ENCODE results near the gene WDR7. TPM values are rescaled to one million over a fixed set of nuclear protein-coding genes. Genes with fewer than 3 reads are reported as not detected.

WDR7 gene
- total RNA-seq, 1 donor from 2014 or later = 29.3 TPM

GRCh38 chr18:57008001-57008686 is 357.0 kb downstream of the WDR7 start:
- intact Hi-C loops (cut with micrococcal nuclease) = no loop called here
- DNase-seq = no peak
- H3K27me3 ChIP-seq (ENCODE audit: low read depth) = no peaks in the 10 kb centered on the region
- H3K4me1 ChIP-seq = peaks cover 25% of the 10 kb centered on the region
- no peak for TF ChIP-seq CTCF (IDR thresholded peaks at IDR 0.05; ENCODE audit: borderline replicate concordance)
- H3K27ac ChIP-seq (replicated peaks) = no peak overlapping the region
- H3K9me3 ChIP-seq (replicated peaks) = no peaks in the 10 kb centered on the region
- H3K36me3 ChIP-seq = no peaks in the 10 kb centered on the region
- no peak overlapping the region for H3K4me3 ChIP-seq

- H3K36me3 ChIP-seq = no peaks in the 10 kb centered on the region
- intact Hi-C loops (cut with micrococcal nuclease) = no loop called here
Measured at GRCh38 chr18:57009844-57010243, 358.7 kb downstream of the WDR7 start.

GRCh38 chr18:57014772-57015413 is 363.7 kb downstream of the WDR7 start:
- no peak for DNase-seq
- no peak overlapping the region for H3K27ac ChIP-seq (replicated peaks)
- H3K36me3 ChIP-seq = no peaks in the 10 kb centered on the region
- H3K27me3 ChIP-seq (ENCODE audit: low read depth) = no peaks in the 10 kb centered on the region
- H3K4me3 ChIP-seq = no peak overlapping the region
- intact Hi-C loops (cut with micrococcal nuclease) = no loop called here
- peaks cover 7% of the 10 kb centered on the region for H3K4me1 ChIP-seq
- no peak for TF ChIP-seq CTCF (IDR thresholded peaks at IDR 0.05; ENCODE audit: borderline replicate concordance)
- no peaks in the 10 kb centered on the region for H3K9me3 ChIP-seq (replicated peaks)

More at GRCh38 chr18:57009844-57010243, 358.7 kb downstream of the WDR7 start:
- Histone ChIP-seq H3K4me3 (no peak overlapping the region), H3K27me3 (ENCODE audit: low read depth) (no peaks in the 10 kb centered on the region), H3K4me1 (peaks cover 11% of the 10 kb centered on the region), H3K9me3 (replicated peaks) (no peaks in the 10 kb centered on the region), H3K27ac (replicated peaks) (no peak overlapping the region)
- TF ChIP-seq CTCF (IDR thresholded peaks at IDR 0.05; ENCODE audit: borderline replicate concordance) = no peak
- DNase-seq = no peak

GRCh38 chr18:57015451-57015850 is 364.3 kb downstream of the WDR7 start:
- H3K4me1 ChIP-seq = peaks cover 7% of the 10 kb centered on the region
- no peaks in the 10 kb centered on the region for H3K9me3 ChIP-seq (replicated peaks)
- no peaks in the 10 kb centered on the region for H3K36me3 ChIP-seq
- no peak overlapping the region for H3K4me3 ChIP-seq
- no peaks in the 10 kb centered on the region for H3K27me3 ChIP-seq (ENCODE audit: low read depth)
- TF ChIP-seq CTCF (IDR thresholded peaks at IDR 0.05; ENCODE audit: borderline replicate concordance) = no peak
- intact Hi-C loops (cut with micrococcal nuclease) = no loop called here
- H3K27ac ChIP-seq (replicated peaks) = no peak overlapping the region
- DNase-seq = no peak

- Histone ChIP-seq H3K36me3 (peaks cover 25% of the 10 kb centered on the region), H3K27ac (replicated peaks) (no peak overlapping the region), H3K4me3 (no peak overlapping the region), H3K9me3 (replicated peaks) (no peaks in the 10 kb centered on the region), H3K4me1 (peaks cover 7% of the 10 kb centered on the region), H3K27me3 (ENCODE audit: low read depth) (no peaks in the 10 kb centered on the region)
- no peak for DNase-seq
- no peak for TF ChIP-seq CTCF (IDR thresholded peaks at IDR 0.05; ENCODE audit: borderline replicate concordance)
- intact Hi-C loops (cut with micrococcal nuclease) = no loop called here
Measured at GRCh38 chr18:57018845-57019244, 367.7 kb downstream of the WDR7 start.

Measured in left ventricle myocardium inferior (tissue), 1 donor.